Astrocyte (in vitro differentiated cells and primary cell): ENCODE measurements around the gene LRRC55. TPM values are rescaled to one million over a fixed set of nuclear protein-coding genes. Genes with fewer than 3 reads are reported as not detected.

Experiments
- DNase-seq: peaks from one replicate; pipeline ENCODE4 v3.0.0-alpha.2; 2010; ENCODE audit warnings: low read depth
- FAIRE-seq: peaks from 2 replicates; lab custom pipeline; 2011; peaks lifted over from hg19 to GRCh38; lab: Jason Lieb, UNC
- H2AFZ ChIP-seq: 2 replicates; pipeline ENCODE4 v1.6.0; 2012; ENCODE audit warnings: low read depth, low read length, inconsistent platforms
- H3K27ac ChIP-seq: 2 replicates; pipeline ENCODE4 v1.5.1; 2011; ENCODE audit warnings: low read depth, low read length, inconsistent platforms
- H3K27me3 ChIP-seq: 2 replicates; pipeline ENCODE4 v1.6.0; 2011; ENCODE audit warnings: low read length, inconsistent platforms; ENCODE audit not compliant: insufficient read depth
- H3K36me3 ChIP-seq: 2 replicates; pipeline ENCODE4 v1.5.1; 2011; ENCODE audit warnings: low read length, inconsistent platforms; ENCODE audit not compliant: insufficient read depth
- H3K4me1 ChIP-seq: 2 replicates; pipeline ENCODE4 v1.5.1; 2011; ENCODE audit warnings: low read length, inconsistent platforms; ENCODE audit not compliant: insufficient read depth
- H3K4me2 ChIP-seq: 2 replicates; pipeline ENCODE4 v1.6.0; 2012; ENCODE audit warnings: low read length, inconsistent platforms
- H3K4me3 ChIP-seq: 2 replicates; pipeline ENCODE4 v1.5.1; 2011; ENCODE audit warnings: low read depth, mild to moderate bottlenecking, low read length, inconsistent platforms; ENCODE audit not compliant: insufficient read depth
- H3K79me2 ChIP-seq: 2 replicates; pipeline ENCODE4 v1.6.0; 2012; ENCODE audit warnings: mild to moderate bottlenecking, low read length, inconsistent platforms; ENCODE audit not compliant: insufficient read depth
- H3K9ac ChIP-seq: 2 replicates; pipeline ENCODE4 v1.6.0; 2012; ENCODE audit warnings: mild to moderate bottlenecking, low read length, inconsistent platforms
- H3K9me3 ChIP-seq: 2 replicates; pipeline ENCODE4 v1.5.1; 2012; ENCODE audit warnings: low read depth, mild to moderate bottlenecking, low read length, inconsistent platforms; ENCODE audit not compliant: insufficient read depth
- H4K20me1 ChIP-seq: 2 replicates; pipeline ENCODE4 v1.6.0; 2012; ENCODE audit warnings: low read length, inconsistent platforms; ENCODE audit not compliant: insufficient read depth
- H3K27ac Mint-ChIP-seq: one replicate; pipeline ENCODE4 v1.8.0; 2021; ENCODE audit warnings: mild to moderate bottlenecking, mixed read lengths; ENCODE audit not compliant: unreplicated experiment
- H3K27me3 Mint-ChIP-seq: one replicate; pipeline ENCODE4 v1.8.0; 2021; ENCODE audit warnings: low read depth, mixed read lengths; ENCODE audit not compliant: unreplicated experiment
- H3K36me3 Mint-ChIP-seq: one replicate; pipeline ENCODE4 v1.8.0; 2021; ENCODE audit warnings: low read depth, mixed read lengths; ENCODE audit not compliant: unreplicated experiment
- H3K4me1 Mint-ChIP-seq: one replicate; pipeline ENCODE4 v1.8.0; 2021; ENCODE audit warnings: low read depth, mixed read lengths; ENCODE audit not compliant: unreplicated experiment
- H3K4me3 Mint-ChIP-seq: one replicate; pipeline ENCODE4 v1.8.0; 2021; ENCODE audit warnings: mild to moderate bottlenecking, moderate library complexity, mixed read lengths; ENCODE audit not compliant: unreplicated experiment
- H3K9me3 Mint-ChIP-seq: one replicate; pipeline ENCODE4 v1.8.0; 2021; ENCODE audit warnings: mild to moderate bottlenecking, mixed read lengths; ENCODE audit not compliant: unreplicated experiment
- CTCF ChIP-seq: IDR thresholded peaks from 2 replicates; pipeline ENCODE4 v1.5.1; 2011; ENCODE audit warnings: low read depth, mild to moderate bottlenecking, inconsistent platforms, low read length, moderate library complexity; ENCODE audit not compliant: insufficient read depth
- EZH2 ChIP-seq: IDR thresholded peaks from 2 replicates; pipeline ENCODE4 v1.6.1; 2012; ENCODE audit warnings: mild to moderate bottlenecking, low read length, inconsistent platforms; ENCODE audit not compliant: insufficient read depth
- total RNA-seq: library from RNA; stranded (reverse); gene quantifications from 2 replicates; pipeline ENCODE4 v1.2.1, GENCODE V29; 2021

Gene LRRC55
- total RNA-seq, 1 donor from 2014 or later = not detected

GRCh38 chr11:57152134-57152533 lies 29.6 kb upstream of the LRRC55 start:
- Mint-ChIP-seq H3K4me3 (no peak overlapping the region), H3K27me3 (peaks cover 8% of the 10 kb centered on the region), H3K36me3 (no peaks in the 10 kb centered on the region), H3K9me3 (no peaks in the 10 kb centered on the region), H3K4me1 (peaks cover 20% of the 10 kb centered on the region), H3K27ac (no peak overlapping the region)
- no peak overlapping the region for H3K4me3 ChIP-seq
- no peak for DNase-seq
- H3K79me2 ChIP-seq = no peaks in the 10 kb centered on the region
- no peak for FAIRE-seq
- peaks cover 4% of the 10 kb centered on the region for H3K27me3 ChIP-seq
- H3K4me1 ChIP-seq = no peaks in the 10 kb centered on the region
- H3K9ac ChIP-seq = no peak overlapping the region
- TF ChIP-seq CTCF (no peak), EZH2 (no peak)
- no peaks in the 10 kb centered on the region for H4K20me1 ChIP-seq
- H2AFZ ChIP-seq = no peak overlapping the region
- H3K36me3 ChIP-seq = no peaks in the 10 kb centered on the region
- no peak overlapping the region for H3K4me2 ChIP-seq
- H3K27ac ChIP-seq = no peak overlapping the region
- H3K9me3 ChIP-seq = no peaks in the 10 kb centered on the region

- Histone ChIP-seq H3K79me2 (no peaks in the 10 kb centered on the region), H3K4me2 (no peak overlapping the region), H3K36me3 (no peaks in the 10 kb centered on the region), H4K20me1 (no peaks in the 10 kb centered on the region), H3K9ac (no peak overlapping the region), H2AFZ (no peak overlapping the region), H3K9me3 (no peaks in the 10 kb centered on the region), H3K27ac (no peak overlapping the region), H3K4me3 (no peak overlapping the region), H3K27me3 (peaks cover 3% of the 10 kb centered on the region), H3K4me1 (no peaks in the 10 kb centered on the region)
- Mint-ChIP-seq H3K4me1 (peaks cover 20% of the 10 kb centered on the region), H3K27ac (no peak overlapping the region), H3K9me3 (no peaks in the 10 kb centered on the region), H3K27me3 (peaks cover 8% of the 10 kb centered on the region), H3K4me3 (no peak overlapping the region), H3K36me3 (no peaks in the 10 kb centered on the region)
- TF ChIP-seq CTCF (no peak), EZH2 (no peak)
- FAIRE-seq = no peak
- DNase-seq = no peak
Measured at GRCh38 chr11:57153448-57153847, 28.3 kb upstream of the LRRC55 start.

GRCh38 chr11:57154739-57155138 lies 27.0 kb upstream of the LRRC55 start:
- Mint-ChIP-seq H3K4me1 (peaks cover 20% of the 10 kb centered on the region), H3K27ac (no peak overlapping the region), H3K27me3 (peaks cover 6% of the 10 kb centered on the region), H3K4me3 (no peak overlapping the region), H3K36me3 (no peaks in the 10 kb centered on the region), H3K9me3 (no peaks in the 10 kb centered on the region)
- no peak overlapping the region for H3K9ac ChIP-seq
- H3K4me1 ChIP-seq = no peaks in the 10 kb centered on the region
- no peaks in the 10 kb centered on the region for H4K20me1 ChIP-seq
- H3K27me3 ChIP-seq = peaks cover 2% of the 10 kb centered on the region
- DNase-seq (no peak), FAIRE-seq (no peak)
- H3K36me3 ChIP-seq = no peaks in the 10 kb centered on the region
- H3K4me3 ChIP-seq = no peak overlapping the region
- no peak for TF ChIP-seq EZH2
- no peak for TF ChIP-seq CTCF
- H2AFZ ChIP-seq = no peak overlapping the region
- no peak overlapping the region for H3K27ac ChIP-seq
- no peaks in the 10 kb centered on the region for H3K9me3 ChIP-seq
- H3K79me2 ChIP-seq = no peaks in the 10 kb centered on the region
- no peak overlapping the region for H3K4me2 ChIP-seq
